Brain microvascular endothelial cell (primary cell): ENCODE results near the gene PLEKHG2.

Source experiments
- DNase-seq: peaks from one replicate; pipeline ENCODE4 v3.0.0-alpha.2; 2020
- H3K27ac ChIP-seq: fragments of 250-450 bp; sonication (Bioruptor Pico); 2 replicates; pipeline ENCODE4 v1.5.1; 2020; ENCODE audit warnings: mild to moderate bottlenecking, moderate library complexity
- H3K27me3 ChIP-seq: fragments of 250-450 bp; sonication (Bioruptor Pico); replicated peaks from 2 replicates; pipeline ENCODE4 v1.5.1; 2020; ENCODE audit warnings: mild to moderate bottlenecking
- H3K36me3 ChIP-seq: fragments of 250-450 bp; sonication (Bioruptor Pico); replicated peaks from 2 replicates; pipeline ENCODE4 v1.5.1; 2020; ENCODE audit warnings: mild to moderate bottlenecking
- H3K4me3 ChIP-seq: 2 replicates; pipeline ENCODE4 v1.5.1; 2011; ENCODE audit warnings: low read depth, mild to moderate bottlenecking, control low read depth, low read length, moderate library complexity
- in situ Hi-C: cut with HindIII; loops from 2 replicates; pipeline ENCODE4 v1.10.0; 2017; ENCODE audit warnings: low sequenced_read_pairs, low pct_ligation_motif_present
- TF ChIP-seq, protein P1 (sequence below): IDR thresholded peaks from 2 replicates; pipeline ENCODE4 v1.5.1; 2011; ENCODE audit warnings: low read depth, mild to moderate bottlenecking, moderate library complexity, low read length, control low read depth, inconsistent platforms; ENCODE audit errors: missing control alignments

The PLEKHG2 gene

DNA sequence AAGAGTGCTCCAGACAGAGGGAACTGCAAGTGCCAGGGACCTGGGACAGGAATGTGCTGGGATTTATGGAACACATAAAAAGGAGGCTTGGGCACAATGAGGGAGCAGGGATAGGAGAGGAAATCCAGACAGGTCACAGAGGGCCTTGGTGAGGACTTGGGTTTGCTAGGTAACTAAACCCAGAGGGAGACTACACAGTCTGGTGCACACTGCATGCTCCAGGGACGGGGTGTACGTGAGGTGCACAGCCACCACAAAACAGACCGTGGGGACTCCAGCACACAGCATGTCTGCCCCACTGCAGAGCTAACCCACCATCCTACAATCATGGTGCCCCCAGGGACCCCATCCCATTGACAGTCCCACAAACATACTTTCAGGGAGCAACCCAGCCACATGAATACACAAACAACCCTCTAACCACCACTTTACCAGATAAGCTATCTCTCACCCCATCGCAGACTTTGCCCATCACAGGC is 11.4 kb upstream of the PLEKHG2 start:
- Histone ChIP-seq H3K27ac (peak overlapping the region; percentile 93), H3K4me3 (no peak overlapping the region), H3K27me3 (no peaks in the 10 kb centered on the region), H3K36me3 (peaks cover 4% of the 10 kb centered on the region)
- TF ChIP-seq, protein P1, sequence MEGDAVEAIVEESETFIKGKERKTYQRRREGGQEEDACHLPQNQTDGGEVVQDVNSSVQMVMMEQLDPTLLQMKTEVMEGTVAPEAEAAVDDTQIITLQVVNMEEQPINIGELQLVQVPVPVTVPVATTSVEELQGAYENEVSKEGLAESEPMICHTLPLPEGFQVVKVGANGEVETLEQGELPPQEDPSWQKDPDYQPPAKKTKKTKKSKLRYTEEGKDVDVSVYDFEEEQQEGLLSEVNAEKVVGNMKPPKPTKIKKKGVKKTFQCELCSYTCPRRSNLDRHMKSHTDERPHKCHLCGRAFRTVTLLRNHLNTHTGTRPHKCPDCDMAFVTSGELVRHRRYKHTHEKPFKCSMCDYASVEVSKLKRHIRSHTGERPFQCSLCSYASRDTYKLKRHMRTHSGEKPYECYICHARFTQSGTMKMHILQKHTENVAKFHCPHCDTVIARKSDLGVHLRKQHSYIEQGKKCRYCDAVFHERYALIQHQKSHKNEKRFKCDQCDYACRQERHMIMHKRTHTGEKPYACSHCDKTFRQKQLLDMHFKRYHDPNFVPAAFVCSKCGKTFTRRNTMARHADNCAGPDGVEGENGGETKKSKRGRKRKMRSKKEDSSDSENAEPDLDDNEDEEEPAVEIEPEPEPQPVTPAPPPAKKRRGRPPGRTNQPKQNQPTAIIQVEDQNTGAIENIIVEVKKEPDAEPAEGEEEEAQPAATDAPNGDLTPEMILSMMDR, result no peak
- in situ Hi-C loops, result no loop called here
- no peak for DNase-seq

DNA sequence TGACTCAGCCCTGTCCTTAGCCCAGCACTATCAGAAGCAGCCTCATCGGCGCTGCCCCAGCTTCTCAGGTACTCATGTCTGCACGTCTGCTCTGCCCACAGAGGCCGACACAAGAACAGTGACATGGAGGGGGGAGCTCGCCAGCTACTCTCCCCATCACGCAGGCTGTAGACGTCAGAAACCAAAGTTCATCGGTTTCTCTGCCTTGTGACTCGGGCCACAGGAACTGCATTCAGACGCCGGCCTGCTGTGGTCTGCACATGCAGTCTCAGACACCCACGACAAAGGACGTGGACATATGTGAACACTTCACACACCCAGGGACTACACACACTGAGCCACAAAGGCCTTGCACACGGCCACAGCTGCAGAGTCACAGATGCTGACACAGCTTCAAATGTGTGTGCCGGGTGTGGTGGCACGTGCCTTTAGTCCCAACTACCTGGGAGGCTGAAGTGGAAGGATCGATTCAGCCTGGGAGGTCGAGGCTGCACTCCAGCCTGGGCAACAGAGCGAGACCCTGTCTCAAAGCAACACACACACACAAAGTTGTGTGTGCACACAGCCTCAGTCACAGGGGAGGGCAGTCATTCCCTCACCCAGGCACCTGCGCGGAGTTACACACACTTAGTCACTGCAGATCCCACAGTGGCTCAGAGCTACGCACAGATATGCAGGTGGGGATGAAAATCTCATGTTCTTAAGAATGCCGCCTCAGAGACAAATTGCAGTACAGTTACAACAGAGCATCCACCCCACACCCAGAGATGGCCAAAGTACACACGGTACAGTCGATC is 10.7 kb upstream of the PLEKHG2 start:
- DNase-seq, result peak; percentile 85
- Histone ChIP-seq H3K27me3 (no peaks in the 10 kb centered on the region), H3K4me3 (peak overlapping the region; percentile 33), H3K36me3 (peaks cover 4% of the 10 kb centered on the region), H3K27ac (peak overlapping the region; percentile 93)
- in situ Hi-C loops, result no loop called here
- TF ChIP-seq, protein P1, result no peak

DNA sequence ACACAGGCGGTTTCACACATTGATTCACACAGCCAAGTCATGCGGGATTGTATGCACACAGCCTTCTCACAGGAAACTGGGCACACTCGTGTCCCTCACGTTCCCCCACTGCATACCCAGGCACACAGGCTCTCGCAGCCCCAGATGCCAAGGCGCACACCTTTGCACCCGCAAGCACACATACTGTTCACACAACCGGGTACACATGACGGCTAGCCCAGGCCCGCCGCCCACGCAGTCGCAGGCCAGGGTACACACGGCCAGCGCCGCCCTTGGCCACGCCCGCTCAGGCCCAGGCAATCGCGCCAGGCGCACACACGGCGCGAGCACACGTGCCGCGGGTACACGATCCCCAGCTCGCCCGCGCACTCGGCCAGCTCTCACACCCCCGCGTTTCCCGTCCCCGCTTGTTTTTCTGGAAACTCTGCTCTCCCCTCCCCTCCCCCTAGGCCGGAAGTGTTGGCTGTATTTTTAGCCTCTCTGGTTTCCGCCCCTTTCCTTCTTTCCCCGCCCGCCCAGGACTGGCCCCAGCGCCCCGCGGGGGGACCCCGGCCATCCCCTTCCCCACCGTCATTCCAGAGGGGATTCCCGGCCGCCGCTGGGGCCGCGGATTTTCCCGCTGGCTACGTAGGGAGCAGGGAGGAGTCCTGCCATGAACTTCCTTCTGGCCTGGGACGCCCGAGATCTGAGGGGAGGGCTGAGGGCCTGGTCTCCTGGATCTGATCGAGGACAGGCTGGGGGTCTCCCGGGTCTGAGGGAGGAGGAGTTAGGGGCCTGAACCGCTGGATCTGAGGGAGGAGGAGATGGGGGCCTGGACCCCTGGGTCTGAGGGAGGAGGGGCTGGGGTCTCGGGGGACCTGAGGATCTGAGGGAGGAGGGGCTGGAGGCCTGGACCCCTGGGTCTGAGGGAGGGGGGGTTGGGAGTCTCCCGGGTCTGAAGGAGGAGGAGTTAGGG is 9.8 kb upstream of the PLEKHG2 start:
- H3K4me3 ChIP-seq, result peak overlapping the region; percentile 48
- peak overlapping the region; percentile 93 for H3K27ac ChIP-seq
- H3K27me3 ChIP-seq, result no peaks in the 10 kb centered on the region
- TF ChIP-seq, protein P1, result no peak
- no peaks in the 10 kb centered on the region for H3K36me3 ChIP-seq
- in situ Hi-C loops, result no loop called here
- peak; percentile 88 for DNase-seq

DNA sequence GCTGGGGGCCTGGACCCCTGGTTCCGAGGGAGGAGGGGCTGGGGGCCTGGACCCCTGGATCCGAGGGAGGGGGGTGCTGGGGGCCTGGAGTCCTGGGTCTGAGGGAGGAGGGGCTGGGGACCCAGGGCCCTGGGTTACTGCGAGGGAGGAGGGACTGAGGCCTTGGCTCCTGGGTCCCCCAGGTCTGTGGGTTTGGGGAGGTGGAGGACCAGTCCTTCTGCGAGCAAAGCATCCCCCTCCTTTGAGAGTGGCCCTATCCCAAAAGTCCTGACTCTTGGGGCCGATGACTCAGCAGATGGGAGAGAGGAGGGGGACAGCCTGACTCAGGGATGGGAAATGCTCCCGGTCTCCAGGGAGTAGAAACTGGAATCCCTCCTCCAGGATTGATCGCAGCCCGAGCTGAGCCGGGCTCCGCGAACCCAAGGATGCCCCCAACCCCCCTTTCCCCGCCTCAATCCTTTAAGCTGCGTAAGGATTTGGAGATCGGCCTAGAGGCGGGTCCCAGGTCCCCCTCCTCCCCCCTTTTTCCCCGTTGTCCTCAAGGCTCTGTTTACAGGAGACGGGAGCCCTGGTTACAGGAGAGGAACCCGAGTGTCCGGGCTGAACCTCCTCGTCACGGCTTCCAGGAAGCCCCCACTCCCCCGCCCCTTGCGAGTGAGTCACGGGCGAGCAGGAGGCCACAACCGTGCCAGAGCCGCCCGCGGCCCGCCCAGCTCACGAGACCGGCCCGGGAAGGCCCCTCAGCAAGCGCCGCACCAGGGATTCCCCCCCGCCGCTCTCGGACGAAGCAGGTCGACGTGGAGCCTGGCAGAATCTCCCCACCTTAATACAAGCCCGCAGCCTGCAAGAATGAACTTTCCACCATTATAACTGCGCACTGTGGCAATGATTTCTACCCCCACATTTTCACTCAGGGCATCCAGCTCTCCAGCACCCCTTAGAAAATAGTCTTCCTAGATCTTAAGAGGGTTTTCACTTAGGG is 8.8 kb upstream of the PLEKHG2 start:
- in situ Hi-C loops, result no loop called here
- Histone ChIP-seq H3K36me3 (peaks cover 9% of the 10 kb centered on the region), H3K4me3 (peak overlapping the region; percentile 48), H3K27ac (peak overlapping the region; percentile 93), H3K27me3 (no peaks in the 10 kb centered on the region)
- TF ChIP-seq, protein P1, result no peak
- peak; percentile 98 for DNase-seq
